SK-N-MC (cell line): ENCODE data around the gene TMEM106C.

ENCODE experiments used
- DNase-seq: peaks from one replicate; pipeline ENCODE4 v3.0.0-alpha.2; 2011; ENCODE audit warnings: low read depth, low spot score
- H3K27ac ChIP-seq: fragments of 200-600 bp; sonication (generic); 2 replicates; pipeline ENCODE4 v1.5.1; 2016; ENCODE audit warnings: mixed run types
- H3K36me3 ChIP-seq: fragments of 200-600 bp; sonication (generic); 2 replicates; pipeline ENCODE4 v1.6.1; 2017; ENCODE audit warnings: antibody characterized with exemption, low read length, mixed read lengths; ENCODE audit not compliant: insufficient read depth
- H3K4me3 ChIP-seq: fragments of 200-600 bp; sonication (generic); 2 replicates; pipeline ENCODE4 v1.5.1; 2016
- H3K9ac ChIP-seq: fragments of 200-600 bp; sonication (generic); 2 replicates; pipeline ENCODE4 v1.8.0; 2017; ENCODE audit warnings: mixed run types, mixed read lengths; ENCODE audit not compliant: insufficient read length
- H3K9me3 ChIP-seq: fragments of 200-600 bp; sonication (generic); 2 replicates; pipeline ENCODE4 v1.6.1; 2017; ENCODE audit warnings: low read depth, mild to moderate bottlenecking, antibody characterized with exemption, low read length, moderate library complexity, mixed read lengths
- EZH2 ChIP-seq: fragments of 200-600 bp; sonication (generic); IDR thresholded peaks from one replicate; pipeline ENCODE4 v1.6.1; 2017; ENCODE audit warnings: antibody characterized with exemption
- FOXP2 ChIP-seq: optimal IDR thresholded peaks from 2 replicates; pipeline ENCODE3; 2011; ENCODE audit warnings: mild to moderate bottlenecking, moderate library complexity; ENCODE audit not compliant: insufficient read depth; ENCODE audit errors: extremely low read length, control extremely low read depth
- POLR2AphosphoS5 ChIP-seq: IDR thresholded peaks from 2 replicates; pipeline ENCODE4 v1.6.1; 2012; ENCODE audit warnings: mild to moderate bottlenecking, low read depth, low read length, borderline replicate concordance

The TMEM106C gene

GRCh38 chr12:47992776-47993175 is 29.4 kb downstream of the TMEM106C start:
- Histone ChIP-seq H3K9ac (no peak overlapping the region), H3K36me3 (no peaks in the 10 kb centered on the region), H3K27ac (no peak overlapping the region), H3K9me3 (no peaks in the 10 kb centered on the region), H3K4me3 (no peak overlapping the region)
- TF ChIP-seq FOXP2 (no peak), POLR2AphosphoS5 (no peak), EZH2 (no peak)
- no peak for DNase-seq

DNA sequence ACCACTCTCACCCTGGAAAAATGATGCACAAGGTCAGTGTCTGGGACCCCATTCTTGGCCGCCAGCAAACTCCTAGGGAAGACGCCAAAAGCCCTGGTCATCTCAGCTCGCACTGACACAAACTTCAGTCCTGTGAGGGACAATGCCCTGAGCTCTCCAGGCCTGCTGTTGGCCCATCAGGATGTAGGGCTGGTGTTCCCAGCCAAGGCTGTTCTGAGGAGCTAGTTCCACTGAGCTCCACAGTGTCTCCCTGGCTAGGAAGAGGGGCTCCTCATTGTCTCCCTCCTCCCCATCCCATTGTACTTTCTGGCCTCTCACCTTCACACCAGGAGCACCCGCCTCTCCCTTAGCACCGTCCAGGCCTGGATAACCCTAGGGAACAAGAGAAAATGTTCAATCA is 30.1 kb downstream of the TMEM106C start:
- no peak for DNase-seq
- H3K36me3 ChIP-seq, result no peaks in the 10 kb centered on the region
- TF ChIP-seq EZH2, result no peak
- TF ChIP-seq FOXP2, result no peak
- TF ChIP-seq POLR2AphosphoS5, result no peak

DNA sequence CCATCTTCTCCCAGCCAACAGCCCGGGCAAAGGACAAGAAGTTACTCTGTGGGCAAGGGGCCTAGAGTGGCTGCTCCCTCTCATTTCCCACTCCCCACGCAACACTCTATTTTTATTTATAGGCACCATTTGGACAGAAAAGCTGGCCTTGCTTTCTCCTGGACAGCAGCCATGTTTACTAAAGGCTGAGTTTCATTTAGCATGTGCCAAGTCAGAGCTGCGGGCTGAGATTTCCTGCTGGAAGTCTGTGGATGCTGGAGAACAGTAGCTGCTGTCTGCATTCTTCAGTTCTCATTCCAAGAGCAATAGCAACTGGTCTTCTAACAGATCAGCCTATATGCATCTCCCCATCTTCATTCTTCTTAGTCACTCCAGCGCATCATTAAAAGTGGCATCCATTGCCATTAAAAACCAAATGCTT is 32.6 kb downstream of the TMEM106C start:
- Histone ChIP-seq H3K9ac (no peak overlapping the region), H3K36me3 (no peaks in the 10 kb centered on the region), H3K4me3 (no peak overlapping the region), H3K9me3 (no peaks in the 10 kb centered on the region), H3K27ac (no peak overlapping the region)
- TF ChIP-seq POLR2AphosphoS5, result no peak
- TF ChIP-seq EZH2, result no peak
- no peak for TF ChIP-seq FOXP2
- no peak for DNase-seq

More for the DNA sequence above, 30.1 kb downstream of the TMEM106C start:
- H3K4me3 ChIP-seq, result no peak overlapping the region
- no peak overlapping the region for H3K27ac ChIP-seq
- no peaks in the 10 kb centered on the region for H3K9me3 ChIP-seq
- H3K9ac ChIP-seq, result no peak overlapping the region

- H3K4me3 ChIP-seq, result no peak overlapping the region
- no peak for TF ChIP-seq FOXP2
- TF ChIP-seq POLR2AphosphoS5, result no peak
- no peak for TF ChIP-seq EZH2
- H3K9ac ChIP-seq, result no peak overlapping the region
- no peaks in the 10 kb centered on the region for H3K36me3 ChIP-seq
- no peaks in the 10 kb centered on the region for H3K9me3 ChIP-seq
- no peak overlapping the region for H3K27ac ChIP-seq
- no peak for DNase-seq
These were observed 33.9 kb downstream of the TMEM106C start for GRCh38 chr12:47997321-47997720.

DNA sequence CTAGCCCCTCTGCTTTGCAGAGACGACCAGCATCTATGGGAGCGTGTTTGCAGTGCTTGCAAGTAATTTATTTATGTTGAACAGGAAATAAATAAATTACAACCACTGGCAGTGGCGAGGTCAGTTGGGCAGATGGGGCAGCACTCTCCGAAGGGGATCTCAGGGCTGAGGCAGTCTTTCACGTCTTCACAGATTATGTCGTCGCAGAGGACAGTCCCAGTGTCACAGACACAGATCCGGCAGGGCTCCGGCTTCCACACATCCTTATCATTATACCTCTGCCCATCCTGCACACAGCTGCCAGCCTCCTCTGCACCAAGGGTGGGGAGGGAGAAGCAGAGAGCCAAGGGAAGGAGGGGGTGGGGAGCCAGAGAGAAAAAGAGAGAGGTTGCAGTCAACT is 36.4 kb downstream of the TMEM106C start:
- H3K4me3 ChIP-seq, result no peak overlapping the region
- no peak overlapping the region for H3K27ac ChIP-seq
- H3K9me3 ChIP-seq, result no peaks in the 10 kb centered on the region
- H3K9ac ChIP-seq, result no peak overlapping the region
- no peak for DNase-seq
- TF ChIP-seq POLR2AphosphoS5 (no peak), EZH2 (no peak), FOXP2 (no peak)
- no peaks in the 10 kb centered on the region for H3K36me3 ChIP-seq

GRCh38 chr12:48000878-48001504 is 37.6 kb downstream of the TMEM106C start:
- H3K9me3 ChIP-seq, result no peaks in the 10 kb centered on the region
- H3K36me3 ChIP-seq, result no peaks in the 10 kb centered on the region
- DNase-seq, result peak; percentile 28
- TF ChIP-seq EZH2 (no peak), FOXP2 (no peak), POLR2AphosphoS5 (no peak; the same call in 1 of the 2 replicates)
- peak overlapping the region; percentile 88 for H3K4me3 ChIP-seq
- peak overlapping the region; percentile 34; the same call in 1 of the 2 replicates for H3K27ac ChIP-seq
- no peak overlapping the region for H3K9ac ChIP-seq

DNA sequence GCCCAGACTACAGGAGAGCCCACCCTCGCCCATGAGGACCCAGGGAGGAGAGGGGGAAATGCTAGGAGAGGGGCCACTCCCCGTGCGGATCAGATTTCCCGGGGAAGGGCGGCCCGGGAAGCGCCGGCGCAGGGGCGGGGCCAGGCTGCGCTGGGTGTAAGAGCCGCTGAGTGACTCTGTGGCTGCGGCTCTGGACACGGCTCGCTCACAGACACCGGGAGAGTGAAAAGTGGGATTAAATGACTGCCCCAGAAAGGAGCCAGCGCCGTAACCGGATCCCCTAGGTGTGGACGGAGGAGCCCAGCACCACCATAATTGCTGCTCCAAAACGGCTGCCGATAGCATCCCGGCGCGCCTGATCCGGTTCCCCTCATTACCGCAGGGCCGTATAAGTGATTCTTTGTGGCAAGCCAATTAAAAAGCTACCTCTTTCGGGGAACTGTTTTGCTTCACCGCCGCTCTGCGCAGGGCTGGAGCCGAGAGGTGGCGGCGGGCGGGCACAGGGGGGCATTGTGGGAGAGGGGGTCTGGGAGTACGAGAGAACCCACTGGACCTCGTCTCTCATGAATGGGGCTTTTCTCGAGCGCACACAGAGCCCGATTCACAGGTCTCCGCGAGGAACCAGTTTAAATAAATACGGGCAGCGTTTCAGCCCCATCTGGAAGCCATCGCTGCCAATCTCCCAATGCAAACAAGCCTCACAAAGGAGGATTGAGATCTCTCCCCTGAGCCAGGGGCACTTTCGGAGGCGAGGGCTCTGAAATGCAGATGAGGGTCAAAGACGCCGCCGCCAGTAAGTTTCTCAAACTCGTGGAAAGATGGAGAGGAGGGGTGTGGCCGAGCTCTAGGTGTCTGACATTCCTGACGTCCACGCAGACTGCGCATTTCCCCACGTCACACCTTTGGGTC is 38.4 kb downstream of the TMEM106C start:
- no peak for DNase-seq
- H3K9me3 ChIP-seq, result no peaks in the 10 kb centered on the region
- H3K36me3 ChIP-seq, result no peaks in the 10 kb centered on the region
- TF ChIP-seq EZH2 (no peak), POLR2AphosphoS5 (0 out of 2 replicates have a peak, but pooled peaks have one; percentile 54)
- H3K9ac ChIP-seq, result no peak overlapping the region
- H3K27ac ChIP-seq, result peak overlapping the region; percentile 34; the same call in 1 of the 2 replicates
- H3K4me3 ChIP-seq, result peak overlapping the region; percentile 88

DNA sequence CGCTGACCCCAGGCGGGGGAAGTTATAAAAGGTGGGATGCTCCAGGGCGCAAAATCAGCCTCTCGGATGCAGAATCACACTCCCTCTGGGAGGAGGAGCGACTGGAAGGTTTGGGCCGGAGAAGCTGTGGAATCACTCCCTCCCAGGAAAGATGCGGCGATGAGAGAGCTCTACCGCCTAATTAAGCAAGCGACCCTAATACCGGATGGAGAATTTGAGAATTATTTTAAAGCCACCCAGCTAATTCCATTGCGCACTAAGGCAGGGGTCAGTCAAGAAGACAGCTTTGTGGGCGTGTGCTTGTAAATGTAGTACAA is 39.0 kb downstream of the TMEM106C start:
- TF ChIP-seq POLR2AphosphoS5 (no peak), EZH2 (no peak), FOXP2 (no peak)
- no peaks in the 10 kb centered on the region for H3K36me3 ChIP-seq
- H3K4me3 ChIP-seq, result peak overlapping the region; percentile 88
- no peak overlapping the region for H3K9ac ChIP-seq
- DNase-seq, result no peak
- no peaks in the 10 kb centered on the region for H3K9me3 ChIP-seq
- no peak overlapping the region for H3K27ac ChIP-seq
